Colonic mucosa (tissue), 4 donors: ENCODE results near the gene DAZAP2. TPM values are rescaled to one million over a fixed set of nuclear protein-coding genes. Genes with fewer than 3 reads are reported as not detected.

ENCODE experiments used
- DNase-seq: peaks from one replicate; pipeline ENCODE4 v3.0.0-alpha.2; 2020
- H3K27ac ChIP-seq: fragments of 200-600 bp; one replicate; pipeline ENCODE4 v1.8.0; 2021
- H3K27me3 ChIP-seq: fragments of 200-600 bp; one replicate; pipeline ENCODE4 v1.8.0; 2021
- H3K36me3 ChIP-seq: fragments of 200-600 bp; one replicate; pipeline ENCODE4 v1.8.0; 2021
- H3K4me1 ChIP-seq: fragments of 200-600 bp; one replicate; pipeline ENCODE4 v1.8.0; 2021; ENCODE audit warnings: mild to moderate bottlenecking
- H3K4me3 ChIP-seq: fragments of 200-600 bp; one replicate; pipeline ENCODE4 v1.8.0; 2021
- H3K9ac ChIP-seq, 2 donors: one replicate each; pipeline ENCODE4 v1.7.0; 2013; ENCODE audit warnings: control low read depth in 2 of 2, low read depth in 2 of 2, low read length in 2 of 2
- H3K9me3 ChIP-seq: fragments of 200-600 bp; one replicate; pipeline ENCODE4 v1.8.0; 2021
- CTCF ChIP-seq: fragments of 200-600 bp; IDR thresholded peaks from one replicate; pipeline ENCODE4 v1.8.0; 2022; ENCODE audit warnings: antibody characterized with exemption, mild to moderate bottlenecking
- intact Hi-C: fragments of 100-400 bp; cut with DNase I; formaldehyde crosslinking; loops from one replicate; pipeline ENCODE4 v1.14.1; 2022
- total RNA-seq, 2 donors: library from RNA; stranded (reverse); fragmentation: NEBNext Ultra II Directional in 1 of 2; extraction: Animal tissue kit (Norgen Biotek cat#: 25700) in 1 of 2; gene quantifications; one replicate each; pipeline ENCODE4 v1.2.1, GENCODE V29; 2021
- donor health status: healthy.
- donor health status: DM: no; HTN: no; CAD: no.
- donor health status: DM: no; HTN: no; CAD: no.

Gene DAZAP2
- total RNA-seq, 2 donors from 2014 or later = 220 to 291 TPM

- H3K4me3 ChIP-seq = no peak overlapping the region
- TF ChIP-seq CTCF = no peak
- H3K9me3 ChIP-seq = no peaks in the 10 kb centered on the region
- H3K27me3 ChIP-seq = no peaks in the 10 kb centered on the region
- no peaks in the 10 kb centered on the region for H3K4me1 ChIP-seq
- DNase-seq = no peak
- no peak overlapping the region for H3K9ac ChIP-seq
- H3K27ac ChIP-seq = no peak overlapping the region
- no peaks in the 10 kb centered on the region for H3K36me3 ChIP-seq
- intact Hi-C loops = no loop called here
Measured at GRCh38 chr12:51232642-51233041, 6.0 kb upstream of the DAZAP2 start.

- no peak for DNase-seq
- H3K4me1 ChIP-seq = no peaks in the 10 kb centered on the region
- TF ChIP-seq CTCF = no peak
- no peak overlapping the region for H3K9ac ChIP-seq
- H3K4me3 ChIP-seq = no peak overlapping the region
- H3K9me3 ChIP-seq = no peaks in the 10 kb centered on the region
- intact Hi-C loops = no loop called here
- H3K27me3 ChIP-seq = no peaks in the 10 kb centered on the region
- no peak overlapping the region for H3K27ac ChIP-seq
- no peaks in the 10 kb centered on the region for H3K36me3 ChIP-seq
Measured at GRCh38 chr12:51234530-51234929, 4.1 kb upstream of the DAZAP2 start.

DNA sequence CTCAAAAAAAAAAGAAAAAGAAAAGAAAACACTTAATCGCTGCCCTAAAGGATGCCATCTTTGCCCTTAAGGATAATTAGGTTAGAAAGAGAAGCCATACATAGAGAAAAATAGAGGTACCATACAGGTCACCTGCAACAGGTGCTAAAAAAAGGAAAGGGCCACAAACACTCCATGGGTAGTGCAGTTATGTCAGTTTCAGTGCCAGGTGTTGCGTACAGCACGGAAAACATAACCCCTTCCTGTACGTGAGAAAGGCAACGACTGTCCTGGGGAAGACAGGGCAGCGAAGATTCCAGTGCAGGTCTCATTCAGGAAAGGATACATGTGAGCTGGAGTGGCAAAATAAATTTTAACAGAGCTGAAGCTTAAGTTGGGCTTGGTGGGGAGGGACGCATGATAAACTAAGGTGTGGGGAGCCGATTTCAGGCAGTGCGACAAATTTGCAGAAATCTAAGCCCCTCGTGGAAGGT is 553 bp upstream of the DAZAP2 start:
- intact Hi-C loops = no loop called here
- Histone ChIP-seq H3K27me3 (no peaks in the 10 kb centered on the region), H3K9ac (peak overlapping the region; percentile 19 to 95), H3K27ac (peak overlapping the region; percentile 100), H3K36me3 (peaks cover 19% of the 10 kb centered on the region), H3K9me3 (no peaks in the 10 kb centered on the region), H3K4me3 (peak overlapping the region; percentile 84), H3K4me1 (peaks cover 11% of the 10 kb centered on the region)
- TF ChIP-seq CTCF = no peak
- DNase-seq = no peak

- DNase-seq = no peak
- peaks cover 19% of the 10 kb centered on the region for H3K36me3 ChIP-seq
- no peaks in the 10 kb centered on the region for H3K9me3 ChIP-seq
- no peak overlapping the region for H3K27ac ChIP-seq
- H3K4me3 ChIP-seq = no peak overlapping the region
- TF ChIP-seq CTCF = no peak
- H3K9ac ChIP-seq = no peak overlapping the region
- H3K4me1 ChIP-seq = peaks cover 11% of the 10 kb centered on the region
- H3K27me3 ChIP-seq = no peaks in the 10 kb centered on the region
- intact Hi-C loops = no loop called here
Measured at GRCh38 chr12:51240971-51241370, 2.3 kb downstream of the DAZAP2 start.

- no peak for DNase-seq
- Histone ChIP-seq H3K27me3 (no peaks in the 10 kb centered on the region), H3K27ac (no peak overlapping the region), H3K9me3 (no peaks in the 10 kb centered on the region), H3K4me3 (no peak overlapping the region), H3K9ac (no peak overlapping the region), H3K4me1 (peaks cover 11% of the 10 kb centered on the region), H3K36me3 (peaks cover 19% of the 10 kb centered on the region)
- intact Hi-C loops = no loop called here
- TF ChIP-seq CTCF = no peak
Measured at GRCh38 chr12:51242120-51242519, 3.5 kb downstream of the DAZAP2 start.
